Tibial nerve (tissue), 4 donors: ENCODE data around the gene EFNA5.

Experiments used
- EP300 ChIP-seq, 2 donors: sonication (generic); formaldehyde crosslinking; IDR thresholded peaks; one replicate each; pipeline ENCODE4 v1.6.1; 2017; ENCODE audit warnings: antibody characterized with exemption in 2 of 2, mild to moderate bottlenecking in 1 of 2
- POLR2A ChIP-seq, 2 donors: fragments of 450-650 bp; IDR thresholded peaks; one replicate each; pipeline ENCODE4 v1.6.1; 2017; ENCODE audit warnings: antibody characterized with exemption in 2 of 2, mild to moderate bottlenecking in 2 of 2, moderate library complexity in 2 of 2
- TF ChIP-seq, protein P1 (sequence below), 5 experiments: fragments of 200-600 bp in 3 of 5; fragments of 450-650 bp in 2 of 5; sonication (generic) in 3 of 5; IDR thresholded peaks; one replicate each; pipeline ENCODE4 v1.5.1; 2016 to 2019; ENCODE audit warnings: antibody characterized with exemption in 5 of 5, mild to moderate bottlenecking in 3 of 5, moderate library complexity in 2 of 5

DNA sequence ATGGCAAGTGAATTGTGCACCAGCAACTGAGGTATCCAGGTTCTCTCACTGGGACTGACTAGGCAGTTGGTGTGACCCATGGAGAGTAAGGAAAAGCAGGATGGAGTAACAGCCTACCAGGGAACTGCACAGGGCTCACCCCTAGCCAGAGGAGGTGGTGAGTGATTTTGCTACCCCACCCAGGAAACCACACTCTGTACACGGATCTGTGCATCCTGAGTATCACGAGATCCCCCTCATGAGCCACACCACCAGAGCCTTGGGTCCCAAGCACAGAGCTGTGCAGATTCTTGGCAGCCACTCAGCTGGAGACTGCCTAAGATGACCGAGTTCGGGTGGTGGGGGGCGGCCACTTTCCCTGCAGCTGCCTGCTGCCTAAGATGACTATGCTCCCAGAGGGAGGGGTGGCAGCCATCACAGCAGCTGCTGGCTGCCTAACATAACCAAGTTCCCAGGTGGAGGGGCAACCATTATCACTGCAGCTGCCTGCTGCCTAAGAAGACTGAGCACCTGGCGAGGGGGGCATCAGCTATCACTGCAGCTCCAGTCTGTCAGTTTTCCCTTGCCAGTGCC, 48.4 kb upstream of the EFNA5 start:
- TF ChIP-seq, protein P1, sequence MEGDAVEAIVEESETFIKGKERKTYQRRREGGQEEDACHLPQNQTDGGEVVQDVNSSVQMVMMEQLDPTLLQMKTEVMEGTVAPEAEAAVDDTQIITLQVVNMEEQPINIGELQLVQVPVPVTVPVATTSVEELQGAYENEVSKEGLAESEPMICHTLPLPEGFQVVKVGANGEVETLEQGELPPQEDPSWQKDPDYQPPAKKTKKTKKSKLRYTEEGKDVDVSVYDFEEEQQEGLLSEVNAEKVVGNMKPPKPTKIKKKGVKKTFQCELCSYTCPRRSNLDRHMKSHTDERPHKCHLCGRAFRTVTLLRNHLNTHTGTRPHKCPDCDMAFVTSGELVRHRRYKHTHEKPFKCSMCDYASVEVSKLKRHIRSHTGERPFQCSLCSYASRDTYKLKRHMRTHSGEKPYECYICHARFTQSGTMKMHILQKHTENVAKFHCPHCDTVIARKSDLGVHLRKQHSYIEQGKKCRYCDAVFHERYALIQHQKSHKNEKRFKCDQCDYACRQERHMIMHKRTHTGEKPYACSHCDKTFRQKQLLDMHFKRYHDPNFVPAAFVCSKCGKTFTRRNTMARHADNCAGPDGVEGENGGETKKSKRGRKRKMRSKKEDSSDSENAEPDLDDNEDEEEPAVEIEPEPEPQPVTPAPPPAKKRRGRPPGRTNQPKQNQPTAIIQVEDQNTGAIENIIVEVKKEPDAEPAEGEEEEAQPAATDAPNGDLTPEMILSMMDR (IDR thresholded peaks at IDR 0.05), result no peak
- TF ChIP-seq POLR2A (IDR thresholded peaks at IDR 0.05), result no peak
- TF ChIP-seq EP300 (IDR thresholded peaks at IDR 0.05), result no peak
